ENCODE measurements around the gene RHOH.
"Not testable (repeated sequence)": the region's sequence is repeated elsewhere in the genome, so short reads cannot be mapped to it uniquely, and the experiment has no call there.

RHOH gene

DNA sequence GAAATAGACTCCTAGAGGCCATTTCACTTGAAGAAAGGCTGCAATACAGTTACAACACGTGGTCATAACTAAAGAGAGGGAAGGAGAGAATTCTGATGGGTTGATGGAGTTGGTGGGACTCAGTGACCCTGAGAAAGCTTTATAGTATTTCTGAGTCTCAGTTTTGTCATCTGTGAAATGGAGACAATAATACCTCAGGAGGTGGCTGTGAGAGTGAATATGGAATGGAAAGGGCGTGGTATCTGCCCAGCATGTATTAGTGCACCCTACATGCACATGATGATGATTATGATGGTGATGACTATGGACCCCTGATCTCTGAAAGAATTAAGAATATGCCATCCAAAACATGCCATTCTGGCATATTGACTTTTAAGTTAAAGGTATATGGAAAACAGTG lies 66.0 kb downstream of the RHOH start:
- FAIRE-seq = no peak

DNA sequence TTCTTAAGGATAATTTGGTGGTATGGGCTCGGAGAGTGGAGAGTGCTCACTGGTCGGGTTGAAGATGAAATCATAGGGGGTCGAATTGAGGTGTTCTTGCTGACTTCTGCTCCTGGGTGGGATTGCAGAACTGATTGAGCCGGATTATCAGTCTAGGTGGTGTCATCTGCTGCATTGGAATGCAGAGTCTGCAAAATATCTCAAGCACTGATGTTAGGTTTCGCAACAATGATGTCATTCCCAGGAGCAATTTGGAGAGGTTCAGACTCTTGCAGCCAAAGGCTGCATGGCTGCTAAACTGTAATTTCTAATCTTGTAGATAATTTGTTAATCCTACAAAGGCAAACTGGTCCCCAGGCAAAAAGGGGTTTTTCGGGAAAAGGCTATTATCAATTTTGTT lies 67.7 kb downstream of the RHOH start:
- FAIRE-seq = no peak

DNA sequence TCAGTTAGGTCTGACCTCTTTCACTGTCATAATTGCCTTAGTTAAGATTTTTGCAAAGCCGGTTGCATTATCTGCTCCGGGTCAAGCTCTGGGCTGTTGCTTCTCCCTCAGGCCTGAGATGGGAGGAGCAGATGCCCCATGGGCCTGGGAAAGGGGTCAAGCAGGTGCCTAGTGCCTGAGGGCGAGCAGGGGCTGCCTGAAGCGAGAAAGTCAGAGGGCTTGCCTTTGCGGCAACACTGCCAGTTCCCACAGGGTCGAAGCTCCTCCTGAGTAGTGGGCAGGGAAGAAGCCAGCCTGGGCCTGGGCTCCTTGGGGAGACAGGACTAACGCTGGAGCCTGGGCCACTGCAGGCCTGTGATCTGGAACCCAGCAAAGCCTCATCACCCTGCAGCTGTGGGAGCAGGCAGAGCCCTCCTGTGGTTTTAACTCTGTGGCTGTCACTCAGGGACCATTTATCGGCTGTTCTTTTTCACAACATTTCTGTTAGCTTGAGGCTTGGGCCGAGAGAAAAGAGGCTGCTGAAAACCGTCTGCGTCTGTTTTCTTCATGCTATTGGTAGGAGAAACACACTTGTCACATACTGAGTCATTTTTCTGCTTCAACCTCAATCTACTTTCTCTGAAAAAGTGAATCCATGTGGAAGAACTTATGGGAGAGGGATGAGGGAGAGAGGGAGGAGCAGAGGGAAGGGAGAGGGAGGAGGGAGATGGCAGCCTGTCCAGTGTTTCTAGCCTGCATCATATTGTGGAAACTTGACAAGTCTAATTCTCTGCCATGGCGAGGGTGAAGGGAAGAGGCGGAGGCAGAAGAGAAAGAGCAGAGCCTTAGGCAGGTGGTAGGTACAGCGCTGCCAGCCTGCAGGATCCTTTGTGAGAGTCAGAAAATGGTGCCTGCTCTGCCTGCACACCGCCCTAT lies 68.4 kb downstream of the RHOH start:
- no peak for FAIRE-seq

DNA sequence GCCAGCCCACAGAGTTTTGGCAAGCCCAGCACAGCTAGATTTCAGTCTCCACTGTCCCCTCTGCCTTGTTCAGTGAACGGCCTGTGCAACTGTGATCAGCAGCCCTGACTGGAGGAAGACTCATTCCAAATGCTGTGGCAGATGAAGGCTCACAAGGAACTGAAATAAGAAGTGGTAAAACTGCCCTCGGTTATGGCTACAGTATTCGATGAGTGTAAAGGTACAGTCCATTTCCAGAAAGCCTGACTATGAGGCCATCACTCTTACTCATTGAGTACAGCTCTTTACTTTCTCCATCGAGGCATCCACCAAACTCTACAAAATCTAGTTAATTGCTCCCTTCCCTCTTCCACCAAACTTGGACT lies 69.1 kb downstream of the RHOH start:
- FAIRE-seq = no peak

DNA sequence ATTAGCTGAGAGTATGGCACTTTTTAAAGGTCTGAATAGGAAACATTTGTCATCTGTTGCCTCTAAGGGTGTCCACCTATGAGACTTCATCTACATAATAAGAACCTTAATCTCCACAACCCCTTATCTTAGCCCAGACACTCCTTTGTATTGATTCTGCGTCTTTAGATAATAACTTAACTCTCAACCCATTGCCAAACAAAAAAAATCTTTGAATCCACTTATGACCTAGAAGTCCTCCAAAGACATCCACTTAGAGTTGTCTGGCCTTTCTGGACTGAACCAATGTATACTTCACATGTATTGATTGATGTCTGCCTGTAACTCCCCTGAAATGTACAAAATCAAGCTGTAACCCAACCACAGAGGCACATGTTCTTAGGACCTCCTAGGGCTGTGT lies 72.3 kb downstream of the RHOH start:
- FAIRE-seq = no peak

DNA sequence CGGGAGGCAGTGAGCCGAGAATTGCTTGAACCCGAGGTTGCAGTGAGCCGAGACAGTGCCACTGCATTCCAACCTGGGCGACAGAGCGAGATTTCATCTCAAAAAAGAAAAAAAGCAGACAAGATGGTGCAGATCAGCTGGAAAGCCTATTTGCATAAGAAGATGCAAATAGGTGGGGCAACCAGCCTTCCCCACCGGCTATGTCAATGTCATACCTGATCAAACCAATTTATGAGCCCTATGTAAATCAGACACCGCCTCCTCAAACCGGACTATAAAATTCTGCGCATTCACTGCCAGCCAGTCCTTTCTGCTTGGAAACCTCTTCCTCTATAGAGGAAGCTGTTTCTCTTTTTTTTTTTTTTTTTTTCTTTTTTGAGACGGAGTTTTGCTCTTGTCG lies 73.8 kb downstream of the RHOH start:
- no peak for FAIRE-seq

- no peak for FAIRE-seq
Measured at GRCh38 chr4:40275065-40275730, 78.4 kb downstream of the RHOH start.

DNA sequence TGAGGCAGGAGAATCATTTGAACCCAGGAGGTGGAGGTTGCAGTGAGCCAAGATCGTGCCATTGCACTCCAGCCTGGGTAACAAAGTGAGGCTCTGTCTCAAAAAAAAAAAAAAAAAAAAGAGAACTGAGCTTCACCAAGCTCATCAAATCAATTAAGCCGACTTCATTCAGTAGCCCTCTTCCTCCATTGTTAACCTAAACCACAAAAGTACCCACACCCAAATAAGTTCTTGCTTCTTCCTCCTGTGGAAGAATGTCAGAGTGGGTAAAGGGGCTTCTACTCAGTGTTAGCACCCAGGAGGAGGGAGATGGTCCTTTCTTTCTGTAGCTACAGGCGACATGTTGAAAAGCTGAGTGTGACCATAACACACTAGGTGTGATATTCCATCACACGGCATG lies 79.7 kb downstream of the RHOH start:
- no peak for FAIRE-seq

DNA sequence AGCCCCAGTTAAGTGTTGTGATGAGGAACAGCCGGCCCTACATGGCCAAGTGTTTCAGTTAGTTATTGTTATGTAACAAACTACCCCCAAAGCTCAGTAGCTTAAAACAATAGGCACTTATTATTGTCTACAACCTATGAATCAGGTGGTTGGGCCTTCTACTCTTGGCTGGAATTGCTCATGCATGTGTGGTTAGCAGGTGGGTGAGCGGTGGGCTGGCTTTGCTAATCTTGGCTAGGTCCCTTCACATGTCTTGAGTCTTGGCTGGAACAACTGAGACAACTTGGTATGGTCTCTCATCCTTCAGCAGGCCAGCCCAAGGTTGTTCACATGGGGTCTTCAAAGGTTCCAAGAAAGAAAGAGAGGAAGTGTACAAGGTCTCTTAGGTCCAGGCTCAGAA lies 83.8 kb downstream of the RHOH start:
- no peak for FAIRE-seq

GRCh38 chr4:40281099-40281498 lies 84.3 kb downstream of the RHOH start:
- FAIRE-seq = no peak

- FAIRE-seq = no peak
Measured at GRCh38 chr4:40281913-40282312, 85.1 kb downstream of the RHOH start.

DNA sequence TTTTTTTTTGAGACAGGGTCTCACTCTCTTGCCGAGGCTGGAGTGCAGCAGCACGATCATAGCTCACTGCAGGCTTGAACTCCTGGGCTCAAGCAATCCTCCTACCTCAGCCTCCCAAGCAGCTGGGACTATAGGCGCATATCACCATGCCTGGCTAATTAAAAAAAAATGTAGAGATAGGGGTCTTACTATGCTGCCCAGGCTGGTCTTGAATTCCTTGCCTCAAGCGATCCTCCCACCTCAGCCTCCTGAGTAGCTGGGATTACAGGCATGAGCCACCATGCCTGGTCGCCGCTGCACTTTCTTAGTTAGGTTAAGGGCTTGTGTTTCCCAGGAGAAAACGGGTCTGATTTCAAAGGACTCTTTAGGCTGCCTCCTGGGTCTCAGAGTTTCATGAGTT lies 86.0 kb downstream of the RHOH start:
- not testable (repeated sequence) for FAIRE-seq

DNA sequence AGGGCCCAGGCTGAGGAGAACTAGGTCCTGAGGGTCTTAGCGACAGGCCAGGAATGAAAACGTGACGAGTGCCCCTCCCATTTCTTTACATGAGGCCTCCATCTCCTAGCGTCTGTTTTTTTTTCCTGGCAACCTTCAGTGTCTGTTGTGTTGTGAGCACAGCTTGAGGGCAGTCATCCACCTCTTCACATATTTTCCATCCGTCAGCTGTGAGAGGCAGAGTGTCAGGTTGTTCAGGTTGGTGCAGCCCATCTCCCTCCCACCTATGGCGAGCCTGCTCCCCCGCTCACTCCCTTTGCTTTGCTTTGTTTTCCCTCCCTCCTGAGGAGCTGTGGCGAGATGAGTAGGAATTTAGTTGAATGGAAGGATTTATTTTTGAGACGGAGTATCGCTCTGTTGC lies 86.6 kb downstream of the RHOH start:
- no peak for FAIRE-seq

- no peak for FAIRE-seq
Measured at GRCh38 chr4:40283968-40284367, 87.1 kb downstream of the RHOH start.

DNA sequence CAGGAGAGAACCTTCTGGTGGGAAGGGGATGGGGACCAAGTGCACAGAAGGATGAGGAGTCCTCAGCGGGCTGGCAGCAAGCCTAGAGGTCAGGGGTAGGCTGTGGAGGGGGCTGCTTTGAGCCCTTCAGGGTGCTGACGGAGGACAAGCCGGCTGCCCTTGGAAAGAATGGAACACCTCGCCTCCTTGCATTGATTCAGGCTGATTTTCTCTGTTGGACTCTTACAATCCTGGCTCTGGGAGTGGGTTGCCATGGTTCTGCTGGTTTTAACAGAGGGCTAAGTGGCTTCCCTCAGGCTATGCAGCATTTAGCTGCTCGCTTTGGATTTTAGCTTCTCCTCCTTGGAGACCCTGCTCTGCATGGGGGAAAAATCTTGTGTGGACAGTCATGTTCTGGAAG lies 88.9 kb downstream of the RHOH start:
- no peak for FAIRE-seq

GRCh38 chr4:40288566-40288965 lies 91.7 kb downstream of the RHOH start:
- FAIRE-seq = no peak

DNA sequence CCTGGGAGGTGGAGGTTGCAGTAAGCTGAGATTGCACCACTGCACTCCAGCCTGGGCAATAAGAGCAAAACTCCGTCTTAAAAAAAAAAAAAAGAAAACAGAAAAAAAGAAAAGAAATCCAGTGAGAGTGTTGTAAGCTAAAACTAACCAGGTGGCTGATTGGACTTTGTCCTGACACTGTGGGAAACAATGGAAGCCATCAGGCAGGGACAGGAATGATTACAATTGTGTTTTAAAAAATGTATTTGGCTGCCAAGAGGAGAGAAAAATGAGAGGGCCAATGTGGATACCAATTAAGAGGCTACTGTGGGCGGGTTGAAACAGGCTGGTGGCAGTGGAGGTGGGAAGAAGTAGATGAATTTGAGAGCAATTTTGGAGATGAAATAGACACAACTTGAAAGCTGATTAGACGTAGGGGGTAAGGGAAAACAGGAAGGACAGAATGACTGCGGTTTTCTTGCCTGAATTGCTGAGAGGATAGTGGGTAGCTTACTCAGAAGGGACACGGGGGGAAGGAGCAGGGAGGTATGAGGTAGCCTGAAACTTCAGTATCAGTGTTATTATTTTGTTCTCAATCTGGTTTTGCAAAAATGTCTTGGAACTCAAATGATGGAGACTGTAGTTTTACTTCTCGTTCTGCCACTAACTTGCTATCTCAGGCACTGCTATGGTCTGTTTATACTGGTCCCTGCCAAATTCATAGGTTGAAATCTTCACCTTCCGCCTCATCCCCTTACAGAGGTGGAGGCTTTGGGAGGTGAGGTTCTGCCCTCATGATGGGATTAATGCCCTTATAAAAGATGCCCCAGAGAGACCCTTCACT lies 92.7 kb downstream of the RHOH start:
- no peak for FAIRE-seq

DNA sequence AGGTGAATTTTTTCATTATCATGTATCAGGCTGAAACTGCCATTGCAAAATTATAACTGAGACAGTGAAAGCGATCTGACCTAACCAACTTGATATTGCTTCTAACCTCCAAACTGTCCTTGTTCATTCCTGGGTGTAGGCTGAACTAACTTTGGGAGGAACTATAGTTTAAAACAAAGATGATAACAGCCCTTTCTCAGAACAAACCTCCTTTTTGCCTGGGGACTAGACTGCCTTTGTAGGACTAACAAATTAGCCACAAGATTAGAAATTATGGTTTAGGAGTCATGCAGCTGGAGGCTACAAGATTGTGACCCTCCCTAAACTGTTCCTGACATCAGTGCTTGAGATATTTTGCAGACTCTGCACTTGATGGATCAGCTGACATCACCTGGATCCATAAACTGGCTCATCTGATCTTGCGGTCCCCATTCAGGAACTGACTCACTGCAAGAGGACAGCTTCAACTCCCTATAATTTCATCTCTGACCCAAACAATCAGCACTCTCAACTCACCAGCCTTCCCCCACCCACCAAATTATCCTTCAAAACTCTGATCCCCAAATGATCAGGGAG lies 93.9 kb downstream of the RHOH start:
- FAIRE-seq = not testable (repeated sequence)

DNA sequence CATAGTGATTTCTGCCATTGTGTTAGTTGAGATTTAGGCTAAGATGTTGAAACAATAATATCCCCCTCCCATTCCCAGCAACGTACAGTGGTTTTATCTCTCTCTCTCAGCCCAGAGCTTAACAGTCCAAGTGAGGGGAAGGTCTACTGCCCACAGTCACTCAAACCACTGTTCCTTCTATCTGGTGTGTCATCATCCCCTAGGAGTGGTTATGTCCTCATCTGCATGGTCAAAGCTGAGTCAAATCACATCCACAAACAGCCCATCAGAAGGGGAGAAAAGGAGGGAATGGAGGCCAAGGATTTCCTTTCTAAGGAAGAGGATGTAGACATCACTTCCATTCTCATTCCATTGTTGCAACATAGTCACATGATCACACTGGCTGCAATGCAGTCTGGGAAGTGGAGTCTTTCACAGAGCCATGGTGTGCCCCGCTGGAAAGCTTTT lies 95.5 kb downstream of the RHOH start:
- no peak for FAIRE-seq

DNA sequence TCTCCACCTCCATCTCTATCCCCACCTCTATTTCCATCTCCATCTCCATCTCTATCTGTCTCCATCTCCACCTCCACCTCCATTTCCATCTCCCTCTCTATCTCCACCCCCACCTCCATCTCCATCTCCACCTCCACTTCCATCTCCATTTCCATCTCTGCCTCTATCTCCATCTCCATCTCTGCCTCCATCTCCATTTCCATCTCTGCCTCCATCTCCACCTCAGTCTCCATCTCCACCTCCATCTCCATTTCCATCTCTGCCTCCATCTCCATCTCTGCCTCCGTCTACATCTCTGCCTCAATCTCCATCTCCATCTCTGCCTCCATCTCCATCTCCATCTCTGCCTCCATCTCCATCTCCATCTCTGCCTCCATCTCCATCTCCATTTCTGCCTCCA lies 97.5 kb downstream of the RHOH start:
- FAIRE-seq = no peak

DNA sequence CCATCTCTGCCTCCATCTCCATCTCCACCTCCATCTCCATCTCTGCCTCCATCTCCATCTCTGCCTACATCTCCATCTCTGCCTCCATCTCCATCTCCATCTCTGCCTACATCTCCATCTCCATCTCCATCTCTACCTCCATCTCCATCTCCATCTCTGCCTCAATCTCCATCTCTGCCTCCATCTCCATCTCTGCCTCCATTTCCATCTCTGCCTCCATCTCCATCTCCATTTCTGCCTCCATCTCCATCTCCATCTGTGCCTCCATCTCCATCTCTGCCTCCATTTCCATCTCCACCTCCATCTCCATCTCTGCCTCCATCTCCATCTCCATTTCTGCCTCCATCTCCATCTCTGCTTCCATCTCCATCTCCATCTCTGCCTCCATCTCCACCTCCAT lies 98.2 kb downstream of the RHOH start:
- not testable (repeated sequence) for FAIRE-seq

GRCh38 chr4:40295572-40295971 lies 98.7 kb downstream of the RHOH start:
- no peak for FAIRE-seq

All from TTC549 (cell line).